ENCODE data around the gene CTNNA1. TPM values are rescaled to one million over a fixed set of nuclear protein-coding genes. Genes with fewer than 3 reads are reported as not detected.
"Not testable (repeated sequence)": the region's sequence is repeated elsewhere in the genome, so short reads cannot be mapped to it uniquely, and the experiment has no call there.

Gene CTNNA1
- total RNA-seq, 4 donors from 2014 or later, result 92.6 to 164 (median 114) TPM

DNA sequence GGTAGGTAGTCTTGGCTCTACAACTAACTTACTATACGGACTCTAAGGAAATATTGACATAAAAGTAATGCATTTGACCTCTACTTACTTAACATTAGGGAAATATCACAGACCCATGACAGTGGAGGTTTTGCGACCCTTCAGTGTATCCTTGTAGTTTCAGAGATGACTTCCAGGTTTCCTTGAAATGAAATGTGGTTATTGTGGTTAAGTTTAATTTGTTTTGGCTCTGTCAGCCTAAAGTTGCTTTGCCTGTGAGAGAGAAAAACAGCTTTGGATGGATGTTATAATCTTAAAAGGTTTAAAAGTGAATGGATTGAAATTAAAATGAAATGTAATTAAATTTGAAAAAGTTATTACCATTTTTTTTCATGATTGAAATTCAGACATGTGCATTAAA is 79.0 kb downstream of the CTNNA1 start:
- H3K4me3 ChIP-seq, result no peak overlapping the region
- ATAC-seq (no peak), DNase-seq (no peak)
- in situ Hi-C loops (cut with MboI; ENCODE audit: low sequenced_read_pairs in 4 of 4), result no loop called here
- no peak for TF ChIP-seq CTCF (IDR thresholded peaks at IDR 0.05 in 4 of 5, conservative IDR thresholded peaks at IDR 0.05 in 1 of 5)
- no peak for TF ChIP-seq POLR2A (IDR thresholded peaks at IDR 0.05)
- no peaks in the 10 kb centered on the region for H3K27me3 ChIP-seq
- intact Hi-C loops (cut with DNase I; ENCODE audit: low total_unique reads), result no loop called here
- no peaks in the 10 kb centered on the region for H3K9me3 ChIP-seq
- H3K36me3 ChIP-seq, result peaks cover 0 to 23% of the 10 kb centered on the region in 2 donors
- no peak overlapping the region for H3K27ac ChIP-seq
- peaks cover 22 to 32% of the 10 kb centered on the region in 2 donors for H3K4me1 ChIP-seq

DNA sequence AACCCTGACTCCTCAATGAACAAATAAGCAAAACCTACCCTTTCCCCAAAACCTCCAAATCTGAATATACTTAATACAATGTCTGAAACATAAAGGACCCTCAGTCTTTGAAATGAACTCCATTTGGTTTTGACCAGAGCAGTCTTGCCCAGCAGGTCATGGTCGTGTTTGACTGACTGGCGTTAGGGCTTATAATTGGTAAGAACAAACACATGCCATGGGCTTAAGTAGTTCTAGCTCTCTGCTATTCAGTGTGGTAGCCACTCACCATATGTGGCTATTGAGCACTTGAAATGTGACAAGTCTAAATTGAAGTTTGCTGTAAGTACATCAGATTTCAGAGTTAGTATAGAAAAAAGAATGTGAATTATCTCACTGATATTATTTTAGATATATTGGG is 79.9 kb downstream of the CTNNA1 start:
- Histone ChIP-seq H3K36me3 (peaks cover 0 to 14% of the 10 kb centered on the region in 2 donors), H3K4me1 (peaks cover 22 to 35% of the 10 kb centered on the region in 2 donors), H3K9me3 (no peaks in the 10 kb centered on the region), H3K27me3 (no peaks in the 10 kb centered on the region), H3K27ac (no peak overlapping the region), H3K4me3 (no peak overlapping the region)
- intact Hi-C loops (cut with DNase I; ENCODE audit: low total_unique reads), result no loop called here
- DNase-seq (no peak), ATAC-seq (no peak)
- TF ChIP-seq CTCF (IDR thresholded peaks at IDR 0.05 in 4 of 5, conservative IDR thresholded peaks at IDR 0.05 in 1 of 5) (no peak), POLR2A (IDR thresholded peaks at IDR 0.05) (no peak)
- in situ Hi-C loops (cut with MboI; ENCODE audit: low sequenced_read_pairs in 4 of 4), result no loop called here

- Histone ChIP-seq H3K36me3 (peaks cover 0 to 6% of the 10 kb centered on the region in 2 donors), H3K9me3 (no peaks in the 10 kb centered on the region), H3K27me3 (no peaks in the 10 kb centered on the region), H3K27ac (no peak overlapping the region), H3K4me3 (no peak overlapping the region), H3K4me1 (peaks cover 24 to 35% of the 10 kb centered on the region in 2 donors)
- no peak for ATAC-seq
- intact Hi-C loops (cut with DNase I; ENCODE audit: low total_unique reads), result no loop called here
- no peak for DNase-seq
- in situ Hi-C loops (cut with MboI; ENCODE audit: low sequenced_read_pairs in 4 of 4), result no loop called here
- TF ChIP-seq POLR2A (IDR thresholded peaks at IDR 0.05), result no peak
- no peak for TF ChIP-seq CTCF (IDR thresholded peaks at IDR 0.05 in 4 of 5, conservative IDR thresholded peaks at IDR 0.05 in 1 of 5)
Measured at GRCh38 chr5:138833726-138834480, 80.7 kb downstream of the CTNNA1 start.

DNA sequence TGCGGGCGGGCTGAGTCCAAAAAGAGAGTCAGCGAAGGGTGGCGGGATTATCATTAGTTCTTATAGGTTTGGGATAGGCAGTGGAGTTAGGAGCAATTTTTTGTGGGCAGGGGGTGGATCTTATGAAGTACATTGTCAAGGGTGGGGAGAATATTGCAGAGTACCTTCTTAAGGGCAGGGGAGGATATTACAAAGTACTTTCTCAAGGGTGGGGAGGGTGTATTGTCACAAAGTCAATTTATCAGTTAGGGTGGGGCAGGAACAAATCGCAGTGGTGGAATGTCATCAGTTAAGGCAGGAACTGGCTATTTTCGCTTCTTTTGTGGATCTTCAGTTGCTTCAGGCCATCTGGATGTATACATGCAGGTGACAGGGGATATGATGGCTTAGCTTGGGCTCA is 81.6 kb downstream of the CTNNA1 start:
- intact Hi-C loops (cut with DNase I; ENCODE audit: low total_unique reads); in situ Hi-C loops (cut with MboI; ENCODE audit: low sequenced_read_pairs in 4 of 4); DNase-seq; H3K36me3 ChIP-seq; H3K27me3 ChIP-seq; H3K27ac ChIP-seq; H3K9me3 ChIP-seq; H3K4me3 ChIP-seq; ATAC-seq: not testable (repeated sequence)
- peaks cover 33 to 42% of the 10 kb centered on the region in 2 donors for H3K4me1 ChIP-seq

- ATAC-seq (no peak), DNase-seq (no peak)
- no peak overlapping the region for H3K4me3 ChIP-seq
- H3K9me3 ChIP-seq, result no peaks in the 10 kb centered on the region
- TF ChIP-seq POLR2A (IDR thresholded peaks at IDR 0.05) (no peak), CTCF (IDR thresholded peaks at IDR 0.05 in 4 of 5, conservative IDR thresholded peaks at IDR 0.05 in 1 of 5) (no peak)
- no peaks in the 10 kb centered on the region for H3K27me3 ChIP-seq
- intact Hi-C loops (cut with DNase I; ENCODE audit: low total_unique reads) (no loop called here), in situ Hi-C loops (cut with MboI; ENCODE audit: low sequenced_read_pairs in 4 of 4) (no loop called here)
- no peaks in the 10 kb centered on the region for H3K36me3 ChIP-seq
- H3K27ac ChIP-seq, result no peak overlapping the region
- peaks cover 45 to 50% of the 10 kb centered on the region in 2 donors for H3K4me1 ChIP-seq
Measured at GRCh38 chr5:138837160-138837559, 83.9 kb downstream of the CTNNA1 start.
